Measurements from ENCODE around the gene CHCHD6. TPM values are rescaled to one million over a fixed set of nuclear protein-coding genes. Genes with fewer than 3 reads are reported as not detected.
A peak's percentile ranks its signal among the peaks of the same experiment; 100 is the strongest.
"Not testable (repeated sequence)": the region's sequence is repeated elsewhere in the genome, so short reads cannot be mapped to it uniquely, and the experiment has no call there.

Gene CHCHD6
- total RNA-seq, 1 experiment from 2014 or later = 29.6 TPM

GRCh38 chr3:126797563-126797962 is 93.5 kb downstream of the CHCHD6 start:
- CTCF ChIA-PET = no interaction called here
- Mint-ChIP-seq H3K36me3 (ENCODE audit: insufficient read depth, unreplicated experiment) (peaks cover 6% of the 10 kb centered on the region), H3K27me3 (ENCODE audit: insufficient read depth, unreplicated experiment) (no peaks in the 10 kb centered on the region), H3K9me3 (ENCODE audit: unreplicated experiment) (peaks cover 22% of the 10 kb centered on the region), H3K27ac (ENCODE audit: low read depth, unreplicated experiment) (peak overlapping the region; percentile 7), H3K4me1 (ENCODE audit: insufficient read depth, unreplicated experiment) (peaks cover 6% of the 10 kb centered on the region), H3K4me3 (ENCODE audit: unreplicated experiment) (no peak overlapping the region)
- DNase-seq (ENCODE audit: unreplicated experiment) = no peak
- POLR2A ChIA-PET = no interaction called here
- no peak for TF ChIP-seq CTCF (IDR thresholded peaks at IDR 0.05; ENCODE audit: unreplicated experiment)
- intact Hi-C loops (cut with micrococcal nuclease) = no loop called here
- BruUV-seq (replicated peaks) = no TSS peak

- no peak overlapping the region for H3K27ac Mint-ChIP-seq (ENCODE audit: low read depth, unreplicated experiment)
- POLR2A ChIA-PET = interaction anchor here (1.4 kb wide), 1 partner anchor 11 kb away, joined by 3 read pairs; no protein-coding TSS in a partner anchor
- intact Hi-C loops (cut with micrococcal nuclease) = no loop called here
- H3K9me3 Mint-ChIP-seq (ENCODE audit: unreplicated experiment) = peaks cover 13% of the 10 kb centered on the region
- H3K4me3 Mint-ChIP-seq (ENCODE audit: unreplicated experiment) = no peak overlapping the region
- H3K36me3 Mint-ChIP-seq (ENCODE audit: insufficient read depth, unreplicated experiment) = peaks cover 6% of the 10 kb centered on the region
- BruUV-seq (replicated peaks) = no TSS peak
- H3K4me1 Mint-ChIP-seq (ENCODE audit: insufficient read depth, unreplicated experiment) = peaks cover 6% of the 10 kb centered on the region
- TF ChIP-seq CTCF (IDR thresholded peaks at IDR 0.05; ENCODE audit: unreplicated experiment) = no peak
- CTCF ChIA-PET = interaction anchor here (0.6 to 1.0 kb wide), 2 partner anchors 15 to 45 kb away, joined by 3 to 4 read pairs; no protein-coding TSS in a partner anchor
- no peak for DNase-seq (ENCODE audit: unreplicated experiment)
- H3K27me3 Mint-ChIP-seq (ENCODE audit: insufficient read depth, unreplicated experiment) = no peaks in the 10 kb centered on the region
Measured at GRCh38 chr3:126798521-126798920, 94.5 kb downstream of the CHCHD6 start.

GRCh38 chr3:126799099-126799498 is 95.1 kb downstream of the CHCHD6 start:
- H3K9me3 Mint-ChIP-seq (ENCODE audit: unreplicated experiment) = peaks cover 8% of the 10 kb centered on the region
- no peak overlapping the region for H3K27ac Mint-ChIP-seq (ENCODE audit: low read depth, unreplicated experiment)

GRCh38 chr3:126801312-126801711 is 97.3 kb downstream of the CHCHD6 start:
- intact Hi-C loops (cut with micrococcal nuclease); H3K9me3 Mint-ChIP-seq (ENCODE audit: unreplicated experiment); H3K27ac Mint-ChIP-seq (ENCODE audit: low read depth, unreplicated experiment); BruUV-seq (replicated peaks); DNase-seq (ENCODE audit: unreplicated experiment); H3K4me1 Mint-ChIP-seq (ENCODE audit: insufficient read depth, unreplicated experiment); H3K27me3 Mint-ChIP-seq (ENCODE audit: insufficient read depth, unreplicated experiment); H3K4me3 Mint-ChIP-seq (ENCODE audit: unreplicated experiment): not testable (repeated sequence)
- H3K36me3 Mint-ChIP-seq (ENCODE audit: insufficient read depth, unreplicated experiment) = peaks cover 11% of the 10 kb centered on the region
- CTCF ChIA-PET = interaction anchor here (0.6 kb wide), 1 partner anchor 69 kb away, joined by 3 read pairs; no protein-coding TSS in a partner anchor
- POLR2A ChIA-PET = interaction anchor here (0.6 kb wide), 1 partner anchor 180 kb away, joined by 3 read pairs; no protein-coding TSS in a partner anchor

More at GRCh38 chr3:126799099-126799498, 95.1 kb downstream of the CHCHD6 start:
- CTCF ChIA-PET = interaction anchor here (0.6 to 1.0 kb wide), 2 partner anchors 14 to 46 kb away, joined by 3 to 4 read pairs; no protein-coding TSS in a partner anchor
- POLR2A ChIA-PET = interaction anchor here (1.4 kb wide), 1 partner anchor 10 kb away, joined by 3 read pairs; no protein-coding TSS in a partner anchor
- intact Hi-C loops (cut with micrococcal nuclease) = no loop called here
- peaks cover 6% of the 10 kb centered on the region for H3K36me3 Mint-ChIP-seq (ENCODE audit: insufficient read depth, unreplicated experiment)
- H3K4me1 Mint-ChIP-seq (ENCODE audit: insufficient read depth, unreplicated experiment) = peaks cover 6% of the 10 kb centered on the region
- TF ChIP-seq CTCF (IDR thresholded peaks at IDR 0.05; ENCODE audit: unreplicated experiment) = no peak
- DNase-seq (ENCODE audit: unreplicated experiment) = no peak
- no TSS peak for BruUV-seq (replicated peaks)
- no peaks in the 10 kb centered on the region for H3K27me3 Mint-ChIP-seq (ENCODE audit: insufficient read depth, unreplicated experiment)
- no peak overlapping the region for H3K4me3 Mint-ChIP-seq (ENCODE audit: unreplicated experiment)
